GM21825 (cell line): ENCODE measurements around the gene FBXO42.

Experiments used
- ATAC-seq: cut with Tn5 transposase; IDR thresholded peaks from one replicate; pipeline ENCODE4 v1.9.1; 2021; ENCODE audit warnings: mild to moderate bottlenecking, moderate library complexity; ENCODE audit not compliant: unreplicated experiment

Gene FBXO42

DNA sequence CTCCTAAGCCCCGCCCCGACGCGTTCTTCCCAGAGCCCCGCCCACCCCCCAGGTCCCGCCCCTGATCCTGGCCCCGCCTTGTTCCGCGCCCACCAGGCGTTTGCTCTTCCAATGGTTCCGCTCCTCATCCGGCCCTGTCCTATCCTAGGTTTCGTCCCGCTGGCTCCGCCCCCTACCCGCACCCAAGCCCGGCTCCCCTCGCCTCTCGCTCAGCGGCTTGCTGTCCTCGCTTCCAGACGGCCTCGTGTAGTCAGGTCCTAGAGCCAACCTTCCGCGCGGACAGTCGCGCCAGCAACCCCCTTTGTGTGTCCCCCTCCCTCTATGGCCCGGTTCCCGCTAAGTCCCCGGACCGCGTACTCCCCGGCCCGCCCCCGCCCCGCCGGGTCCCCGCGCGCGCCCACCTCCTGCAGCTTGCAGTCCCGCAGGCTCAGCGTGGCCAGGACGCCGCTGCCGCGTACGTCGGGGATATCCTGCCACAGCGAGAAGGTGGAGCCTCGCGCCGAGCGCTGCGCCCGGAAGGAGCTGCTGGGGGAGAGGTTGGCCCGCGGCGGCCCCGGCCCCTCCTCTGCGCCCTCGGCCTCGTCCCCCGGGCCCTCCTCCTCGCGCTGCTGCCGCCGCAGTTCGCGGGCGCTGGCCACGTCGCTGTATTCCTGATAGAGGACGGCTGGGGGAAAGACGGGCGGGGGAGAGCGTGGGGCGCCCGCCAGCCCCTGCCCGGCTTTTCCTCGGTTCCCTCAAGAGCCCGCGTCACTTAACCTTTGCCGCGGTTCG lies 145.5 kb downstream of the FBXO42 start:
- ATAC-seq: peak; percentile 68

DNA sequence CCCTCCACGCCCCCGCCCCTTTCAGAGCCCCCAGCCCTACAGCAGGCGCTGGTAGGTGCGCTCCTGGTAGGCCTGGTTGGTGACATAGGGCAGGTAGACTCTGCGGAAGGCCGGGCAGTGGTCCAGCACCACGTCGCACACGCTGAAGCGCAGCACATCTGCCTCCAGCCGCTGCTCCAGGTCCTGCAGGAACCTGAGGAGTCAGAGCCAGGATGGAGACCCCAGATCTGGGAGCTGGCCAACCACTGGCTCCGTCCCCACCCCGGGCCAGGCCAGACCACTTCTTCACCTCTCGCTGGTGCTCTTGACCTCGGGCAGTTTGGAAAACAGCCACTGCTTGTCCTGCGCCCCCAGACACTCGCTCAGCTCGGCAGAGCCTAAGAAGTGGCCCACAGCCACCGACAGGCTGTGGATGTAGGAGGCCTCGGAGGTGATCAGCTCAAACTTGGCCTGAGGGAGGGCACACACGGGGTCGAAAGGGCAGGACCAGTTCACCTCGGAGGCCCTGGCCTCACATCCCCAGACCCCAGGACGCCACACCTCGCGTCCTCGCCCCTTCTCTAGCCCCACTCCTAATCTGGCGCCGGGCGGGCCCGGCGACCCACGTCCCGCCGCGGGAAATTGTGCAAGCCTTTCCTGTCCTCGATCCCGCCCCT lies 146.3 kb downstream of the FBXO42 start:
- no peak for ATAC-seq

DNA sequence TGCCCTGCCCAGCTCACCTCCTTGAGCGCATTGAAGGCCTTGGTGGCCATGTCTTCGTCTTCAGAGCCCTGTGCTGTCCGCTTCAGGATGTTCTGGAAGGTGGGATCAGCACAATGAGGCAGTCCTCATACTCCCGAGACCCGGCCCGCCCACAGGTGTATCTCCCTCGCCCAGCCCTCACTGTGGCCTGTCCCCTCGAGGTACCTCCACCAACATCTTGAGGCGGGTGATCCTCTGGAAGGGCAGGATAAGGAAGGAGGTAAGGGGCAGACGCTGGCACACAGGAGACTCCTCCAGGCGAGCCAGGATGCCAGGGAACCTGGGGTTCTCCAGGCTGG lies 147.0 kb downstream of the FBXO42 start:
- ATAC-seq: no peak

DNA sequence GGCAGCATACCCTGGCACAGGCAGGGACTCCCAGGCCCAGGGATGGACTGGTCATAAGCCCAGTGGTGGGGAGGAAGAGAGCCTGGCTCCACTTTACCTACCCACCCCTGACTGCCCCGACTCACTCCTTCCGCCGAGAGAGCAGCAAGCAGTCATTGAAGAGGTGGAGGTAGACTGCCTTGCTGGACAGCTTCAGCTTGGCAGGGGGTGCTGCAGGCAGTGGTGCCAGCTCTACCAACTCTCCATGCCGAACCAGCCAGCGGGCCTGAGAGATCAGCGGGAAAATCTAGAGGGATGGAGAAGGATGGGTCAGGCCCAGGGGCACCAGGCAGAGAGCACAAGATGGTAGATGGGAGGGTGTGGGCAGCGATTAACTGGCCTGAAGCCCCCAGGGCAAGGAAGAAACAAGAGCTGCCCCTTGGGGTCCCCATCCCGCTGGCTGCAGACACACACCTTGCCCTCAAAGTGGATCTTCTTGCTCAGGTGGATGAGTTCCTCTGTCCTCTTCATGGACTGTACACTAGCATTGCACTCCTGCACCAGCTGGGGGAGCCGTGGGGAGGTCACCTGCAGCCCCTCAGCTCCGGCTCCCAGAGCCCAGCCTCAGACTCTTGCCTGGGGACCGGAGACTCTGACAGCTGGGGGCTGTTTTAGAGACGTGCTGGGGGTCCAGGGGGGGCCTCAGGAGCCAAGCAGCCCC lies 147.5 kb downstream of the FBXO42 start:
- no peak for ATAC-seq

DNA sequence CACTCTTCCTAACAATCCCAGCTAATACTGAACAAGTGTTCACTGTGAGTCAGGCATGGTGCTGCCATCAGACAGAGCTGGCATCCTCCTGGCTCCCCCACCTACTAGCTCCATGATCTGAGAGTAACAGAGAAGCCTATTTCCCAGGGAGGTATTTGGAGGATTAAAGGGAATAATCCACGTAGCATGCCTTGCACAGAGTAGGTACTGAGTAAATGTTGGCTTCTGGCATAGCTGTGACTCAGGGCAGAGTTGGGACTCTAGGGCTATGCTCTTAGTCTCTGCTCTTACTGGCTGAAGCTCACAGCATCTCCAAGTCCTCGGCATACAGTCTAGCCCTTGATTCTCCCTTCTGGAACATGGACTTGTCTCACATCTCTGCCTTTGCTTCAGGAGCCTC lies 148.1 kb downstream of the FBXO42 start:
- no peak for ATAC-seq

DNA sequence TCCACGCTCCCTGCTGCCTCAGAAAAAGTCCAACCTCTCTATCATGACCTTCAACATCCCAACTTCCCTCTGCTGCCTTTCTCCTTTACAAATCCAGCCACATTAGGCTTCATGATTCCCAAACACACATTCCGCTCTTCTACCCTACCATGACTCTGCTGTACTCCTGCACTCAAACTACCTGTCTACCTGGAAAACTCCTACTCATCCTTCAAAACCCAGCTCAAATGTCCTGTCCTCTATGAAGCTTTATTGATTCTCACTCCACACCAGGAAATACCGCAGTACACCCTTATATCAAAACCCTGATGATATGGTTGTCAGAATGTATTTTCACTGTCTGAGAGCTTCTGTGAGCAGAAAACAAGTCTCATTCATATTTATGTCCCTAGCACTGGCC lies 148.7 kb downstream of the FBXO42 start:
- no peak for ATAC-seq

DNA sequence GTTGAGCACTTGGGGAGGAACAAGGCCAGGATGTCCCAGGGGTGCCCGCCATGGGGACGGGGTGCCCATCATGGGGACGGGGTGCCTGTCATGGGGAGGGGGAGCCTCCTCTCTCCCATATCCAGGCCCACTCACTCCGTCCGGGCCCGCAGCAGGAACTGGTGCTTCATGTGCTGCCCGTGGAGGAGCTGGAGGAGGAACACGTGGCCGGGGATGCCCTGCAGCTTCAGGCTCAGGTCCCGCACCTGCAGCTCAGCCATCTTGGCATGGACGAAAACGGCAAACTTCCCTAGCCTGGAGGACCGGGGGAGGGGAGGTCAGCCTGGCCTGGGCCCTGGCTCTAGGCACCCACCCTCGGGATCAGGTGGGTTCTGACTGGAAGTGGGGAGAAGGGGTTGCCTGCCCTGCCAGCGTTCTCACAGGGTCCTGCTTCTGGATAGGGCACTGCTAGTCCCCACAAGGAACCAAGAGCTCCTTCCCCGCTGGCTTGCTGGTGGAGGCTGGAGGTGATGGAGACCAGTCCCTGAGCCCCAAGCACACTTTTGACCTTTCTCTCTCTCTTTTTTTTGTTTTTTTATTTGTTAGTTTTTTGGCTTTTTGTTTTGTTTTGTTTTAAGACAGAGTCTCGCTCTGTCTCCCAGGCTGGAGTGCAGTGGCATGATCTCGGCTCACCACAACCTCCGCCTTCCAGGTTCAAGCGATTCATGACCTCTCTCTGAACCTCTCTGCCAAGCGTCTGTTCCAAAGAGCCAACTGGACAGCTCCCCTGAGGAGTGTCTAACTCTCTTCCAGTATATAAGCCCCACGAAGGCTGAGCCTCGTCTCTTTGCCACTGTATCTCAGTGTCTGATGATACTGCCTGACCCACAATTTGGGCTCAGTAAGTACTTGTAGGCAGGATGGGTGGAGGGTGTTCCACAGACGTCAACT lies 149.7 kb downstream of the FBXO42 start:
- no peak for ATAC-seq

DNA sequence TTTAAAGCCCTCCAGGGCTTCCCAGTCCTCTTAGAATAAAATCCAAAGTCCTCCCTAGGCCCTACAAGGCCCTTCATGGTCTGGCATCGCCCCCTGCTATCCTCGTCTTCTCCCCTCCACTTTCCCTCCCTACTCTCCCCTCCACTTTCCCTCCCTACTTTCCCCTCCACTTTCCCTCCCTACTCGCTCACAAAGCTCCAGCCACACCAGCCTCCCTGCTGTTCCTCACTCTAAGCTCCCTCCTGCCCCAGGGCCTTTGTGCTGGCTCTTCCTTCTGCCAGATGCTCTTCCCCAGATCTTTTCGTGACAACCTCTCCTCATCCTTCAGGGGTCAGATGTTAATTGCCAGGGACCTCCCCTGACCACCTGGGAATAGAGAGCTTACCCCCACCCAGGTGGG lies 152.6 kb downstream of the FBXO42 start:
- no peak for ATAC-seq

DNA sequence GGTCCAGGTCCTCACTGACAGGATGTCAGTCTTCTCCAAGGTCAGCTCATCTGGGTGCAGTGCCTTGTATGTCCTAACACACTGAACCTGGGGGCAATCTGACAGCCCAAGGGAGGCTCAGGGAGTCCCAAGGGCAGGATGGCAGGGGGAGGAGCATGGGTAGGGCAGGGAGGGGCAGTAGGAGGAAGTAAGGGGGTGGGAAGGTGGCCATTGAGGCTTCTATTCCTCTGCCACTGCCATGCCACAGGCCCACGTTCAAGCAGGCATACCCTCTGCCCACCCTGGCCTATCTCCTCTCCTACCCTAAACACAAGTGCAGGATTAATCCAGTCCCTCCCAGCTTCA lies 153.2 kb downstream of the FBXO42 start:
- ATAC-seq: no peak

DNA sequence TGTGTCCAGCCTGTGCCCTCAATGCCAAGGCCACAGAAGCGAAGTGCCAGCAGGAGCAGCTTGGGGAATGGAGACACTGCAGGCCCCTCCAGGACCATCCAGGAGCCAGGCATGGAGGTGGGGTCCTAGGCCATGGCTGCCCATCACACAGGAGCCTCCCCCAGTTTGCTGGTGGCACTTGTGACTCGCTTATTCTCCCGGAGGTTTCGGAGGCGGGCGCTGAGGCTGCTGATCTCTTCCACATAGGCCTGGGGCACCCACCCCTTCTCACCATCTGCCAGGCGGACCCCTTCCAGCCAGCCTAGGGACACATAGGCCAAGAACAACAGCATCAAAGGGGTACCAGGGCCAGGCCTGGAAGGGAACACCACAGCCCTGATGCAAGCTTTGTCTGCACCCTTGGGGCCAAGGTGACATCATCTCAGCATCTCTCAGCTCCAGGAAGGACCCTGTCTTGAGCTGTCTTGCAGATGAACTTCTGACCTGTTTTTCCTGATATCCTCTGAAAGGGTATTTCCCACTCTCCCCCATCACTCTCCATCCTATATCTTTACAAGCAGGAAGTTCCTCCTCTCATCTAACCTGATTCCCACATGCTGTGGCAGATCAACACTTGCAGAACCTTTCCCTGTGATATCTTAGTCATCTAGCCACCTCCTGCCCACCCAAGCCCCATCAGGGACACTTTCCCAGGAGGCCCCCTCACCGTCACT lies 153.7 kb downstream of the FBXO42 start:
- no peak for ATAC-seq

DNA sequence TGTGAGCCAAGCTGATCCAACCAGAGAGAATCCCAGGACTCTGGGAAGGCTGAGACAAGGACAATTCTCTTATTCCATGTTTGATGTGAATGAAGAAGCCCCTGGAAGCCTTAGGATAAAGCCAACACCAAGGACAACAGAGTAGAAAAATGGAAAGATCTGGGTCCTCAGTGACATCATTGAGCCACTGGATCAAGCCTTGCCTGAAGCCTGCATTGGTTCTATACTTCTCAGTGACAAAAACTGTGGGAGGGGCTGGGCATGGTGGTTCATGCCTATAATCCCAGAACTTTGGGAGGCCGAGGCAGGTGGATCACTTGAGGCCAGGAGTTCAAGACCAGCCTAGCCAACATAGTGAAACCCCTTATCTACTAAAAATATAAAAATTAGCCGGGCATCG lies 155.4 kb downstream of the FBXO42 start:
- no peak for ATAC-seq
